ENCODE measurements around the gene CSTF2T. TPM values are rescaled to one million over a fixed set of nuclear protein-coding genes. Genes with fewer than 3 reads are reported as not detected.
"Not testable (repeated sequence)": the region's sequence is repeated elsewhere in the genome, so short reads cannot be mapped to it uniquely, and the experiment has no call there.

Gene CSTF2T
- total and polyA plus RNA-seq, 2 of the 13 experiments (the other 11 are each of a cell fraction or from before 2014, with no cell fraction given), result 1.4 to 7.2 TPM

DNA sequence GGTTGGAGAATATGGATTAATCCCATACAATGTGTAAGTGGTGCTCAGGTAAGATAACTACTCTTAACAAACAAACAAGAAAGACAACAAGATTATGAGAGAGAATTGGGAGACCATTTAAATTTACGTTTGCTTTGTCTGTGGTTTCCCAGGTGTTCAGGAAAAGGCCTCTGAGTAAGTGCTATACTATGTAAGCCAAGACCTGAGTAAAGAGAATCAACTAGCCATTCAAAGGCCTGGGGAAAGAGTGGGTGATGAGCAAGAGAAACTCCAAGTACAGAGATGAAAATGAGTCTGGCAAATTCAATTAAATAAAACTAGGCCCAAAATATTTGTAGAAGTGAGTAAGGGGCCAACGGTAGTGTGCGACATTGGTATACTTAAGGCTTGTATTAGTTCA is 9.9 kb downstream of the CSTF2T start:
- TF ChIP-seq ZNF496 (CRISPR knock-in tag; IDR thresholded peaks at IDR 0.05; ENCODE audit: insufficient replicate concordance) (no peak), ZMAT3 (CRISPR knock-in tag; conservative IDR thresholded peaks at IDR 0.05) (no peak), STAG1 (CRISPR knock-in tag; IDR thresholded peaks at IDR 0.05) (no peak), ZNF747 (CRISPR knock-in tag; IDR thresholded peaks at IDR 0.05; ENCODE audit: borderline replicate concordance) (no peak), ZNF382 (CRISPR knock-in tag; IDR thresholded peaks at IDR 0.05; ENCODE audit: borderline replicate concordance) (no peak), ZNF841 (CRISPR knock-in tag; IDR thresholded peaks at IDR 0.05; ENCODE audit: borderline replicate concordance) (no peak), HOXA7 (CRISPR knock-in tag; IDR thresholded peaks at IDR 0.05) (no peak), PHF20 (CRISPR knock-in tag; IDR thresholded peaks at IDR 0.05) (no peak), ZNF598 (CRISPR knock-in tag; IDR thresholded peaks at IDR 0.05; ENCODE audit: borderline replicate concordance) (no peak), PHF8 (CRISPR knock-in tag; IDR thresholded peaks at IDR 0.05) (no peak), BRCA1 (CRISPR knock-in tag; IDR thresholded peaks at IDR 0.05) (no peak), ZNF761 (CRISPR knock-in tag; conservative IDR thresholded peaks at IDR 0.05) (no peak)
- TF ChIP-seq, protein P1, sequence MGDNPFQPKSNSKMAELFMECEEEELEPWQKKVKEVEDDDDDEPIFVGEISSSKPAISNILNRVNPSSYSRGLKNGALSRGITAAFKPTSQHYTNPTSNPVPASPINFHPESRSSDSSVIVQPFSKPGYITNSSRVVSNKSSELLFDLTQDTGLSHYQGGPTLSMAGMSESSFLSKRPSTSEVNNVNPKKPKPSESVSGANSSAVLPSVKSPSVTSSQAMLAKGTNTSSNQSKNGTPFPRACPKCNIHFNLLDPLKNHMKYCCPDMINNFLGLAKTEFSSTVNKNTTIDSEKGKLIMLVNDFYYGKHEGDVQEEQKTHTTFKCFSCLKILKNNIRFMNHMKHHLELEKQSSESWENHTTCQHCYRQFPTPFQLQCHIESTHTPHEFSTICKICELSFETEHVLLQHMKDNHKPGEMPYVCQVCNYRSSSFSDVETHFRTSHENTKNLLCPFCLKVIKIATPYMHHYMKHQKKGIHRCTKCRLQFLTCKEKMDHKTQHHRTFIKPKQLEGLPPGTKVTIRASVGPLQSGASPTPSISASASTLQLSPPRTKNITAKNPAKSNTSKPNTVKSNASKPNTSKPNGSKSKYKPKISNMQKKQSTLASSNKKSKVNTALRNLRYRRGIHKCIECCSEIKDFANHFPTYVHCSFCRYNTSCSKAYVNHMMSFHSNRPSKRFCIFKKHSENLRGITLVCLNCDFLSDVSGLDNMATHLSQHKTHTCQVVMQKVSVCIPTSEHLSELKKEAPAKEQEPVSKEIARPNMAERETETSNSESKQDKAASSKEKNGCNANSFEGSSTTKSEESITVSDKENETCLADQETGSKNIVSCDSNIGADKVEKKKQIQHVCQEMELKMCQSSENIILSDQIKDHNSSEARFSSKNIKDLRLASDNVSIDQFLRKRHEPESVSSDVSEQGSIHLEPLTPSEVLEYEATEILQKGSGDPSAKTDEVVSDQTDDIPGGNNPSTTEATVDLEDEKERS (CRISPR knock-in tag; IDR thresholded peaks at IDR 0.05), result no peak
- intact Hi-C loops (cut with micrococcal nuclease; ENCODE audit: unreplicated experiment), result no loop called here

DNA sequence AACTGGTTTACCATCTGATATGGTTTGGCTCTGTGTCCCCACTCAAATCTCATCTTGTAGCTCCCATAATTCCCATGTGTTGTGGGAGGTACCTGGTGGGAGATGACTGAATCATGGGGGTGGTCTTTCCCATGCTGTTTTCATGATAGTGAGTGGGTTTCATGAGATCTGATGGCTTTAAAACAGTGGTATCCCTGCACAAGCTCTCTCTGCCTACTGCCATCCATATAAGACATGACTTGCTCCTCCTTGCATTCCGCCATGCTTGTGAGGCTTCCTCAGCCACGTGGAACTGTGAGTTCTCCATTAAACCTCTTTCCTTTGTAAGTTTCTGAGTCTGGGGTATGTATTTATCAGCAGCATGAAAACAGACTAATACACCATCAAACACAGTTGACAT is 10.6 kb downstream of the CSTF2T start:
- H3K79me2 ChIP-seq (ENCODE audit: insufficient read depth, low read length); CTCF ChIA-PET (ENCODE audit: low intra/inter-chr PET ratio, low total read pairs); H4K20me1 ChIP-seq (ENCODE audit: insufficient read depth, low read length); H2AFZ ChIP-seq (ENCODE audit: low read length); H3K4me2 ChIP-seq (ENCODE audit: low read depth, low read length); ATAC-seq; H3K9ac ChIP-seq (ENCODE audit: insufficient read depth, low read depth, low read length); DNase-seq (ENCODE audit: low spot score); intact Hi-C loops (cut with micrococcal nuclease; ENCODE audit: unreplicated experiment); H3K4me1 ChIP-seq (ENCODE audit: insufficient read depth, low read length); H3K36me3 ChIP-seq (replicated peaks in 1 of 2; ENCODE audit: control insufficient read depth in 1 of 2, insufficient read depth in 2 of 2, low read length in 2 of 2); FAIRE-seq; H3K27me3 ChIP-seq (ENCODE audit: control insufficient read depth in 1 of 2, insufficient read depth in 2 of 2, low read length in 2 of 2); H3K4me3 ChIP-seq (replicated peaks in 1 of 3; ENCODE audit: insufficient read depth in 1 of 3, low read depth in 2 of 3, low read length in 3 of 3); H3K27ac ChIP-seq (ENCODE audit: extremely low read length, insufficient read depth, low read length); in situ Hi-C loops (cut with HindIII; ENCODE audit: extremely low pct_ligation_motif_present, low pct_unique_long_range_greater_than_20kb); BruUV-seq (replicated peaks); H3K9me3 ChIP-seq (ENCODE audit: low read length); POLR2A ChIA-PET: not testable (repeated sequence)
- 22% methylated on average over 2 of the region's 2 CpGs for WGBS (ENCODE audit: low lambda C conversion rate)

More for the DNA sequence above, 9.9 kb downstream of the CSTF2T start:
- H3K4me3 ChIP-seq (replicated peaks in 1 of 3; ENCODE audit: insufficient read depth in 1 of 3, low read depth in 2 of 3, low read length in 3 of 3), result no peak overlapping the region
- FAIRE-seq (no peak), ATAC-seq (no peak), DNase-seq (ENCODE audit: low spot score) (no peak)
- 0% methylated on average over 3 of the region's 3 CpGs for WGBS (ENCODE audit: low lambda C conversion rate)
- H3K27me3 ChIP-seq (ENCODE audit: control insufficient read depth in 1 of 2, insufficient read depth in 2 of 2, low read length in 2 of 2), result no peaks in the 10 kb centered on the region
- H3K4me2 ChIP-seq (ENCODE audit: low read depth, low read length), result no peak overlapping the region
- no peaks in the 10 kb centered on the region for H3K4me1 ChIP-seq (ENCODE audit: insufficient read depth, low read length)
- no peak overlapping the region for H3K27ac ChIP-seq (ENCODE audit: extremely low read length, insufficient read depth, low read length)
- ChIA-PET CTCF (ENCODE audit: low intra/inter-chr PET ratio, low total read pairs) (no interaction called here), POLR2A (no interaction called here)
- no peak overlapping the region for H2AFZ ChIP-seq (ENCODE audit: low read length)
- in situ Hi-C loops (cut with HindIII; ENCODE audit: extremely low pct_ligation_motif_present, low pct_unique_long_range_greater_than_20kb), result no loop called here
- BruUV-seq (replicated peaks), result no TSS peak
- H4K20me1 ChIP-seq (ENCODE audit: insufficient read depth, low read length), result no peaks in the 10 kb centered on the region
- no peaks in the 10 kb centered on the region for H3K79me2 ChIP-seq (ENCODE audit: insufficient read depth, low read length)
- no peak overlapping the region for H3K9ac ChIP-seq (ENCODE audit: insufficient read depth, low read depth, low read length)
- H3K36me3 ChIP-seq (replicated peaks in 1 of 2; ENCODE audit: control insufficient read depth in 1 of 2, insufficient read depth in 2 of 2, low read length in 2 of 2), result no peaks in the 10 kb centered on the region
- H3K9me3 ChIP-seq (ENCODE audit: low read length), result no peaks in the 10 kb centered on the region
